CD8-positive, alpha-beta memory T cell (primary cell): ENCODE measurements around the gene FOSL1. TPM values are rescaled to one million over a fixed set of nuclear protein-coding genes. Genes with fewer than 3 reads are reported as not detected.

ENCODE experiments used
- CTCF ChIA-PET: fragments of 350-600 bp; sonication (Branson Sonifier 250); formaldehyde crosslinking; loops from one replicate; lab custom pipeline; 2021; ENCODE audit warnings: antibody characterized with exemption; lab: Charles Lee
- POLR2A ChIA-PET: fragments of 350-600 bp; sonication (Branson Sonifier 250); formaldehyde crosslinking; loops from one replicate; lab custom pipeline; 2021; ENCODE audit warnings: antibody characterized with exemption; lab: Charles Lee
- DNase-seq, 5 donors: peaks; one replicate each; pipeline versions ENCODE4 v3.0.0 to v3.0.0-alpha.2; 2020 to 2022; ENCODE audit warnings: mixed read lengths in 1 of 5
- H3K27ac ChIP-seq: one replicate; pipeline ENCODE4 v1.7.0; 2013; ENCODE audit warnings: low read depth, mild to moderate bottlenecking, low read length, moderate library complexity
- H3K27me3 ChIP-seq: 2 replicates; pipeline ENCODE4 v1.7.0; 2013; ENCODE audit warnings: low read length, mild to moderate bottlenecking; ENCODE audit not compliant: insufficient read depth, poor library complexity, severe bottlenecking
- H3K36me3 ChIP-seq: 2 replicates; pipeline ENCODE4 v1.7.0; 2013; ENCODE audit warnings: mild to moderate bottlenecking, low read length, moderate library complexity; ENCODE audit not compliant: insufficient read depth
- H3K4me1 ChIP-seq: 2 replicates; pipeline ENCODE4 v1.7.0; 2013; ENCODE audit warnings: mild to moderate bottlenecking, low read length, moderate library complexity; ENCODE audit not compliant: insufficient read depth
- H3K4me3 ChIP-seq: 2 replicates; pipeline ENCODE4 v1.7.0; 2013; ENCODE audit warnings: mild to moderate bottlenecking, low read length
- H3K9me3 ChIP-seq: 2 replicates; pipeline ENCODE4 v1.7.0; 2013; ENCODE audit warnings: mild to moderate bottlenecking, low read length
- H3K27ac Mint-ChIP-seq, 8 donors: one replicate each; pipeline ENCODE4 v1.8.0; 2020 to 2021; ENCODE audit warnings: mixed read lengths in 8 of 8, mild to moderate bottlenecking in 6 of 8, inconsistent platforms in 3 of 8, moderate library complexity in 3 of 8
- H3K27me3 Mint-ChIP-seq, 2 donors: one replicate each; pipeline ENCODE4 v1.8.0; 2020 to 2021; ENCODE audit warnings: mixed read lengths in 2 of 2, mild to moderate bottlenecking in 1 of 2, moderate library complexity in 1 of 2
- H3K36me3 Mint-ChIP-seq, 3 donors: one replicate each; pipeline ENCODE4 v1.8.0; 2020 to 2021; ENCODE audit warnings: mixed read lengths in 3 of 3, inconsistent platforms in 1 of 3, mild to moderate bottlenecking in 1 of 3
- H3K4me1 Mint-ChIP-seq, 3 donors: one replicate each; pipeline ENCODE4 v1.8.0; 2020 to 2021; ENCODE audit warnings: mixed read lengths in 3 of 3, inconsistent platforms in 1 of 3, mild to moderate bottlenecking in 1 of 3
- H3K4me3 Mint-ChIP-seq, 7 donors: one replicate each; pipeline ENCODE4 v1.8.0; 2020 to 2021; ENCODE audit warnings: mixed read lengths in 7 of 7, mild to moderate bottlenecking in 6 of 7, moderate library complexity in 4 of 7, inconsistent platforms in 2 of 7
- H3K9me3 Mint-ChIP-seq, 5 donors: one replicate each; pipeline ENCODE4 v1.8.0; 2020 to 2022; ENCODE audit warnings: mixed read lengths in 5 of 5, mild to moderate bottlenecking in 3 of 5, moderate library complexity in 2 of 5, inconsistent platforms in 1 of 5
- polyA plus RNA-seq: library from polyadenylated mRNA; unstranded; fragments of 300-500 nt; fragmentation: Illumina TruSeq; gene quantifications from one replicate; pipeline ENCODE4 v1.2.3, GENCODE V29; 2021
- total RNA-seq, 2 experiments: library from RNA; stranded (reverse); gene quantifications; one replicate each; pipeline ENCODE4 v1.2.3, GENCODE V29; 2021

Gene FOSL1
- total and polyA plus RNA-seq, 3 experiments from 2014 or later: 0.51 to 26.9 (median 26.4) TPM

DNA sequence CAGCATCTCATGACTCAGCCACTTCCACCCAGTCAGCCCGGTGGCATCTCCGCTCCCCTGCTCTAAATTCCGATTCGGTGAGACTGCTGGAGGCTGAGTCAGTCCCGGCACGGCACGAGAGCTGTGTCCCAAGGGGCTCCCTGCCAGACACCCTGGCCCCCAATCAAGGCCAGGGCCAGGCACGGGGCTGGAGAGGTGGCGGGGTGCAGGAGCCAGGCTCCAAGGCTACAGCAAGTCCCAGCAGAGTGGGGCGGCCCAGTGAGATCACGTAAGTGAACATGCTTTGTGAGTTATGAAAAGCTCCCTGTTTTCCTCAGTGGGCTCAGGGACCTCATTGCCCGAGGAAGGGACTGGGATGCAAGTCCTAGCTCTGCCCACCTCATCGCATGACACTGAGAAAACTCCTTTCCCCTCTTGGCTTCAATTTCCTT, 15.6 kb upstream of the FOSL1 start:
- Mint-ChIP-seq H3K4me3 (peak overlapping the region in 1 of 7 donors; percentile 69), H3K9me3 (no peaks in the 10 kb centered on the region), H3K4me1 (peaks cover 22 to 47% (median 25%) of the 10 kb centered on the region in 3 donors), H3K36me3 (peaks cover 0 to 26% (median 3%) of the 10 kb centered on the region in 3 donors), H3K27ac (peak overlapping the region in 3 of 8 donors; percentile 54 to 87 (median 78)), H3K27me3 (peaks cover 3 to 4% of the 10 kb centered on the region in 2 donors)
- Histone ChIP-seq H3K4me1 (peaks cover 35% of the 10 kb centered on the region), H3K9me3 (no peaks in the 10 kb centered on the region), H3K4me3 (no peak overlapping the region), H3K27ac (no peak overlapping the region), H3K27me3 (no peaks in the 10 kb centered on the region), H3K36me3 (peaks cover 6% of the 10 kb centered on the region)
- ChIA-PET POLR2A (no interaction called here), CTCF (interaction anchor here (1.4 kb wide), 1 partner anchor 27 kb away, joined by 4 read pairs; the partner anchor contains the start of gene FIBP)
- DNase-seq: no peak

- H3K4me3 ChIP-seq: no peak overlapping the region
- H3K27ac ChIP-seq: no peak overlapping the region
- peaks cover 29% of the 10 kb centered on the region for H3K4me1 ChIP-seq
- H3K4me3 Mint-ChIP-seq: peak overlapping the region in 5 of 7 donors; percentile 30 to 80 (median 40)
- CTCF ChIA-PET: interaction anchor here (1.4 kb wide), 1 partner anchor 27 kb away, joined by 4 read pairs; the partner anchor contains the start of gene FIBP
- H3K27ac Mint-ChIP-seq: peak overlapping the region in 5 of 8 donors; percentile 5 to 63 (median 19)
- no peak for DNase-seq
- peaks cover 6% of the 10 kb centered on the region for H3K36me3 ChIP-seq
- no peaks in the 10 kb centered on the region for H3K9me3 Mint-ChIP-seq
- H3K4me1 Mint-ChIP-seq: peaks cover 22 to 41% (median 25%) of the 10 kb centered on the region in 3 donors
- H3K36me3 Mint-ChIP-seq: peaks cover 0 to 22% (median 3%) of the 10 kb centered on the region in 3 donors
- no peaks in the 10 kb centered on the region for H3K9me3 ChIP-seq
- no peaks in the 10 kb centered on the region for H3K27me3 ChIP-seq
- POLR2A ChIA-PET: interaction anchor here (0.8 kb wide), 1 partner anchor 65 kb away, joined by 4 read pairs; no protein-coding TSS in a partner anchor
- H3K27me3 Mint-ChIP-seq: peaks cover 3 to 4% of the 10 kb centered on the region in 2 donors
Observed at GRCh38 chr11:65915101-65915820, 15.1 kb upstream of the FOSL1 start.

- no peaks in the 10 kb centered on the region for H3K27me3 ChIP-seq
- peaks cover 20 to 35% (median 28%) of the 10 kb centered on the region in 3 donors for H3K4me1 Mint-ChIP-seq
- ChIA-PET CTCF (interaction anchor here (1.6 kb wide), 1 partner anchor 39 kb away, joined by 4 read pairs; no protein-coding TSS in a partner anchor), POLR2A (no interaction called here)
- peaks cover 6% of the 10 kb centered on the region for H3K36me3 ChIP-seq
- H3K27ac ChIP-seq: no peak overlapping the region
- H3K4me1 ChIP-seq: peaks cover 20% of the 10 kb centered on the region
- DNase-seq: no peak
- no peaks in the 10 kb centered on the region for H3K9me3 ChIP-seq
- H3K36me3 Mint-ChIP-seq: peaks cover 0 to 11% (median 3%) of the 10 kb centered on the region in 3 donors
- no peak overlapping the region for H3K27ac Mint-ChIP-seq
- H3K27me3 Mint-ChIP-seq: peaks cover 3 to 10% of the 10 kb centered on the region in 2 donors
- H3K4me3 Mint-ChIP-seq: no peak overlapping the region
- no peaks in the 10 kb centered on the region for H3K9me3 Mint-ChIP-seq
- no peak overlapping the region for H3K4me3 ChIP-seq
Observed at GRCh38 chr11:65912845-65913244, 12.7 kb upstream of the FOSL1 start.

GRCh38 chr11:65911682-65912568, 11.7 kb upstream of the FOSL1 start:
- Mint-ChIP-seq H3K4me3 (no peak overlapping the region), H3K27me3 (peaks cover 3 to 14% of the 10 kb centered on the region in 2 donors), H3K9me3 (no peaks in the 10 kb centered on the region), H3K27ac (no peak overlapping the region), H3K4me1 (peaks cover 16 to 29% (median 23%) of the 10 kb centered on the region in 3 donors), H3K36me3 (peaks cover 0 to 7% (median 3%) of the 10 kb centered on the region in 3 donors)
- H3K27me3 ChIP-seq: no peaks in the 10 kb centered on the region
- no peak overlapping the region for H3K27ac ChIP-seq
- ChIA-PET POLR2A (interaction anchor here (1.2 kb wide), 1 partner anchor 21 kb away, joined by 4 read pairs; the partner anchor contains the start of gene CCDC85B), CTCF (interaction anchor here (0.6 to 1.6 kb wide), 4 partner anchors 21 to 1178 kb away, joined by 3 to 6 read pairs (median 4); partner anchors contain the start of genes CCDC85B and FIBP)
- peaks cover 11% of the 10 kb centered on the region for H3K4me1 ChIP-seq
- no peaks in the 10 kb centered on the region for H3K36me3 ChIP-seq
- no peak for DNase-seq
- H3K9me3 ChIP-seq: no peaks in the 10 kb centered on the region
- H3K4me3 ChIP-seq: no peak overlapping the region

GRCh38 chr11:65907878-65908277, 7.7 kb upstream of the FOSL1 start:
- no peaks in the 10 kb centered on the region for H3K9me3 Mint-ChIP-seq
- POLR2A ChIA-PET: interaction anchor here (1.8 kb wide), 1 partner anchor 17 kb away, joined by 9 read pairs; the partner anchor contains the start of gene CCDC85B
- no peaks in the 10 kb centered on the region for H3K4me1 ChIP-seq
- peaks cover 0 to 14% of the 10 kb centered on the region in 2 donors for H3K27me3 Mint-ChIP-seq
- H3K4me3 Mint-ChIP-seq: no peak overlapping the region
- CTCF ChIA-PET: interaction anchor here (1.3 kb wide), 1 partner anchor 11 kb away, joined by 4 read pairs; the partner anchor contains the start of gene C11orf68
- no peaks in the 10 kb centered on the region for H3K36me3 Mint-ChIP-seq
- DNase-seq: no peak
- H3K4me3 ChIP-seq: no peak overlapping the region
- no peaks in the 10 kb centered on the region for H3K36me3 ChIP-seq
- H3K4me1 Mint-ChIP-seq: peaks cover 4 to 8% (median 7%) of the 10 kb centered on the region in 3 donors
- H3K27ac ChIP-seq: no peak overlapping the region
- no peaks in the 10 kb centered on the region for H3K27me3 ChIP-seq
- H3K27ac Mint-ChIP-seq: no peak overlapping the region
- no peaks in the 10 kb centered on the region for H3K9me3 ChIP-seq

GRCh38 chr11:65906602-65907001, 6.4 kb upstream of the FOSL1 start:
- Mint-ChIP-seq H3K9me3 (no peaks in the 10 kb centered on the region), H3K4me1 (peaks cover 5 to 8% (median 7%) of the 10 kb centered on the region in 3 donors), H3K4me3 (no peak overlapping the region), H3K27me3 (peaks cover 0 to 11% of the 10 kb centered on the region in 2 donors), H3K27ac (no peak overlapping the region), H3K36me3 (no peaks in the 10 kb centered on the region)
- Histone ChIP-seq H3K36me3 (no peaks in the 10 kb centered on the region), H3K27me3 (no peaks in the 10 kb centered on the region), H3K4me1 (no peaks in the 10 kb centered on the region), H3K9me3 (no peaks in the 10 kb centered on the region), H3K4me3 (no peak overlapping the region), H3K27ac (peak overlapping the region; percentile 35)
- no peak for DNase-seq
- CTCF ChIA-PET: interaction anchor here (1.0 to 2.2 kb wide), 3 partner anchors 17 to 33 kb away, joined by 3 to 14 read pairs (median 3); partner anchors contain the start of gene CCDC85B
- POLR2A ChIA-PET: interaction anchor here (0.8 kb wide), 1 partner anchor 16 kb away, joined by 3 read pairs; the partner anchor contains the start of gene CCDC85B

- peaks cover 0 to 5% of the 10 kb centered on the region in 2 donors for H3K27me3 Mint-ChIP-seq
- Histone ChIP-seq H3K36me3 (no peaks in the 10 kb centered on the region), H3K4me3 (no peak overlapping the region), H3K4me1 (peaks cover 21% of the 10 kb centered on the region), H3K27ac (peak overlapping the region; percentile 25), H3K9me3 (no peaks in the 10 kb centered on the region), H3K27me3 (peaks cover under 1% of the 10 kb centered on the region)
- CTCF ChIA-PET: interaction anchor here (1.4 kb wide), 1 partner anchor 19 kb away, joined by 3 read pairs; no protein-coding TSS in a partner anchor
- POLR2A ChIA-PET: no interaction called here
- H3K27ac Mint-ChIP-seq: peak overlapping the region in 2 of 8 donors; percentile 15
- H3K9me3 Mint-ChIP-seq: no peaks in the 10 kb centered on the region
- peak overlapping the region in 1 of 7 donors; percentile 35 for H3K4me3 Mint-ChIP-seq
- DNase-seq: no peak
- no peaks in the 10 kb centered on the region for H3K36me3 Mint-ChIP-seq
- peaks cover 5 to 12% (median 6%) of the 10 kb centered on the region in 3 donors for H3K4me1 Mint-ChIP-seq
Observed at GRCh38 chr11:65903715-65904114, 3.5 kb upstream of the FOSL1 start.
